ENCODE measurements around the gene GLUD2. TPM values are rescaled to one million over a fixed set of nuclear protein-coding genes. Genes with fewer than 3 reads are reported as not detected.
"Not testable (repeated sequence)": the region's sequence is repeated elsewhere in the genome, so short reads cannot be mapped to it uniquely, and the experiment has no call there.

GLUD2 gene
- total RNA-seq (2014; rRNA removed; shearing (Covaris generic)): 2.5 and 2.7 TPM in 2 replicates

GRCh38 chrX:121047441-121048419 lies at the start of gene GLUD2:
GLUD2 (plus strand) TSS chrX:121047610; CDS start chrX:121047685, 75 bp downstream.
- DNase-seq (ENCODE audit: low spot score): peak; percentile 11

GRCh38 chrX:120999413-120999812 lies 48.0 kb upstream of the GLUD2 start:
- DNase-seq (ENCODE audit: low spot score): no peak

GRCh38 chrX:121000589-121000988 lies 46.8 kb upstream of the GLUD2 start:
- DNase-seq (ENCODE audit: low spot score): peak; percentile 0

- DNase-seq (ENCODE audit: low spot score): no peak
Measured at GRCh38 chrX:121008920-121009319, 38.5 kb upstream of the GLUD2 start.

GRCh38 chrX:121009764-121010163 lies 37.6 kb upstream of the GLUD2 start:
- no peak for DNase-seq (ENCODE audit: low spot score)

- DNase-seq (ENCODE audit: low spot score): no peak
Measured at GRCh38 chrX:121010218-121010617, 37.2 kb upstream of the GLUD2 start.

GRCh38 chrX:121011254-121011653 lies 36.2 kb upstream of the GLUD2 start:
- no peak for DNase-seq (ENCODE audit: low spot score)

- DNase-seq (ENCODE audit: low spot score): no peak
Measured at GRCh38 chrX:121013897-121014455, 33.4 kb upstream of the GLUD2 start.

GRCh38 chrX:121014826-121015225 lies 32.6 kb upstream of the GLUD2 start:
- no peak for DNase-seq (ENCODE audit: low spot score)

GRCh38 chrX:121028419-121028818 lies 19.0 kb upstream of the GLUD2 start:
- no peak for DNase-seq (ENCODE audit: low spot score)

GRCh38 chrX:121030083-121030482 lies 17.3 kb upstream of the GLUD2 start:
- DNase-seq (ENCODE audit: low spot score): no peak

- DNase-seq (ENCODE audit: low spot score): no peak
Measured at GRCh38 chrX:121032531-121032930, 14.9 kb upstream of the GLUD2 start.

GRCh38 chrX:121036137-121036536 lies 11.3 kb upstream of the GLUD2 start:
- DNase-seq (ENCODE audit: low spot score): no peak

- DNase-seq (ENCODE audit: low spot score): no peak
Measured at GRCh38 chrX:121036951-121037350, 10.5 kb upstream of the GLUD2 start.

- no peak for DNase-seq (ENCODE audit: low spot score)
Measured at GRCh38 chrX:121050781-121051180, 3.4 kb downstream of the GLUD2 start.

- no peak for DNase-seq (ENCODE audit: low spot score)
Measured at GRCh38 chrX:121052122-121052521, 4.7 kb downstream of the GLUD2 start.

- no peak for DNase-seq (ENCODE audit: low spot score)
Measured at GRCh38 chrX:121062289-121062688, 14.9 kb downstream of the GLUD2 start.

GRCh38 chrX:121064579-121064978 lies 17.2 kb downstream of the GLUD2 start:
- DNase-seq (ENCODE audit: low spot score): no peak

- DNase-seq (ENCODE audit: low spot score): not testable (repeated sequence)
Measured at GRCh38 chrX:121084247-121084646, 36.8 kb downstream of the GLUD2 start.

GRCh38 chrX:121084903-121085611 lies 37.6 kb downstream of the GLUD2 start:
- DNase-seq (ENCODE audit: low spot score): no peak

- no peak for DNase-seq (ENCODE audit: low spot score)
Measured at GRCh38 chrX:121085612-121086010, 38.2 kb downstream of the GLUD2 start.

GRCh38 chrX:121093011-121093410 lies 45.6 kb downstream of the GLUD2 start:
- no peak for DNase-seq (ENCODE audit: low spot score)

All from A172 (cell line).